ENCODE results near the gene RADIL.
A peak's percentile ranks its signal among the peaks of the same experiment; 100 is the strongest.

Gene RADIL, protein sequence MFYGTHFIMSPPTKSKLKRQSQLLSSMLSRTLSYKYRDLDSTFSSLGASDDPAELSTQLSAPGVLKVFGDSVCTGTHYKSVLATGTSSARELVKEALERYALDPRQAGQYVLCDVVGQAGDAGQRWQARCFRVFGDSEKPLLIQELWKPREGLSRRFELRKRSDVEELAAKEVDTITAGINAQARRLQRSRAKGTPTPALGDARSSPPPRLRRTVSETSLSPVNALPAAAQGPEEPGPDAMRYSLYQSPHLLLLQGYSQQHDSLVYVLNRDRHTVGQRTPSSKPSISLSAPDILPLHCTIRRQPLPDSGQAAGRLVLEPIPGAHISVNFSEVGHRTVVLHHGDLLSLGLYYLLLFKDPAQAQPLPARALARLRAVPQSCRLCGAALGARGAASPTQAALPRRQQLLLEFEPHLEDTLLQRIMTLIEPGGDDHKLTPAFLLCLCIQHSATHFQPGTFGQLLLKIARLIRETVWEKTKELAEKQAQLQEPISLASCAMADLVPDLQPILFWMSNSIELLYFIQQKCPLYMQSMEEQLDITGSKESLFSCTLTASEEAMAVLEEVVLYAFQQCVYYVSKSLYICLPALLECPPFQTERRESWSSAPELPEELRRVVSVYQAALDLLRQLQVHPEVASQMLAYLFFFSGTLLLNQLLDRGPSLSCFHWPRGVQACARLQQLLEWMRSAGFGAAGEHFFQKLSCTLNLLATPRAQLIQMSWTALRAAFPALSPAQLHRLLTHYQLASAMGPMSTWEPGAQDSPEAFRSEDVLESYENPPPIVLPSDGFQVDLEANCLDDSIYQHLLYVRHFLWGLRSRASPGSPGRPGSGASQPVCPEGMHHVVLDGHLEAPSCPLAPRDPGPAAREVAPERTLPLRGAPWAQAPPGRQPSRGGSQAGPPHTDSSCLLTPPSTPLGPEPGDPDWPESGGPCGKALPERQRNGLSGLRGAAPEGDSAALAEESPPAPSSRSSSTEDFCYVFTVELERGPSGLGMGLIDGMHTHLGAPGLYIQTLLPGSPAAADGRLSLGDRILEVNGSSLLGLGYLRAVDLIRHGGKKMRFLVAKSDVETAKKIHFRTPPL

GRCh38 chr7:4883372-4884144 lies at the start of gene RADIL:
RADIL (minus strand) TSS chr7:4883716; CDS start chr7:4878139, 5,577 bp downstream.
- peak; percentile 85 for DNase-seq (ENCODE audit: low read depth, low spot score)
- in situ Hi-C loops (cut with HindIII; ENCODE audit: low sequenced_read_pairs): no loop called here
- peak; percentile 84 for TF ChIP-seq CTCF (IDR thresholded peaks at IDR 0.05; ENCODE audit: low read depth, low read length)
- H3K4me3 ChIP-seq (ENCODE audit: low read depth, low read length): peak within 1 kb of the TSS; percentile 31

GRCh38 chr7:4931943-4932342 lies 48.4 kb upstream of the RADIL start:
- no peak for DNase-seq (ENCODE audit: low read depth, low spot score)
- no peak for TF ChIP-seq CTCF (IDR thresholded peaks at IDR 0.05; ENCODE audit: low read depth, low read length)
- in situ Hi-C loops (cut with HindIII; ENCODE audit: low sequenced_read_pairs): no loop called here
- H3K4me3 ChIP-seq (ENCODE audit: low read depth, low read length): no peak overlapping the region

DNA sequence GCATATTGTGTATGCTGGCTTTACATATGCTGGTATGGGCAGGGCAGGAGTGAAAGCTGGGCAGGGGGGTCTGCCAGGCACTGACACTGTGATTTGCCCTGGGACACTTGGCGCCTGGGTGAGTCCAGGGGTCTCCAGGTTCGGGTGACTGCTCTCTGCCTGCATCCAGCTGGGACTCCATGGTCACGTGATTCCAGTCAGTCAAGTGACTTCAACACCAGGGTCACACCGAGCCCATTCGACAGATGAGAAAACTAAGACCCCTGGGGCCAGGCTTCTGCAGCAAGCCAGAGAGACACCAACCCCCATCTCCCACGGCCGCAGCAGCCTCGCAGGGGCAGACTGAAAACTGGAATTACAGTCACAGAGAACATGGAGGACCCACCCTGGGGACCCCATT lies 45.5 kb upstream of the RADIL start:
- no peak overlapping the region for H3K4me3 ChIP-seq (ENCODE audit: low read depth, low read length)
- in situ Hi-C loops (cut with HindIII; ENCODE audit: low sequenced_read_pairs): no loop called here
- DNase-seq (ENCODE audit: low read depth, low spot score): no peak
- TF ChIP-seq CTCF (IDR thresholded peaks at IDR 0.05; ENCODE audit: low read depth, low read length): no peak

DNA sequence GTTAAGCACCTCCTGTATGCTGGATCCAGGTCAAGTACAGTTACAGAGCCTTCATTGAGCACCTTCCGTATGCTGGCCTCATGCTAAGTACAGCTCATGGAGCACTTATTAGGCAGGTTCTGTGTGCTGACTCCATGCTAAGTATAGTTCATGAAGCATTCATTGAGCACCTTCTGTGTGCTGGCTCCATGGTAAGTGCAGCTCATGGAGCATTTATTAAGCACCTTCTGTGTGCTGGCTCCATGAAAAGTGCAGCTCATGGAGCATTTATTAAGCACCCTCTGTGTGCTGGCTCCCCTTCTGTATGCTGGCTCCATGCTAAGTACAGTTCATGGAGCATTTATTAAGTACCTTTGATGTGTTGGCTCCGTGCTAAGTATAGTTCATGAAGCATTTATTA lies 44.9 kb upstream of the RADIL start:
- DNase-seq (ENCODE audit: low read depth, low spot score): no peak
- no peak for TF ChIP-seq CTCF (IDR thresholded peaks at IDR 0.05; ENCODE audit: low read depth, low read length)
- in situ Hi-C loops (cut with HindIII; ENCODE audit: low sequenced_read_pairs): no loop called here
- no peak overlapping the region for H3K4me3 ChIP-seq (ENCODE audit: low read depth, low read length)

GRCh38 chr7:4919969-4920766 lies 36.7 kb upstream of the RADIL start:
- TF ChIP-seq CTCF (IDR thresholded peaks at IDR 0.05; ENCODE audit: low read depth, low read length): no peak
- DNase-seq (ENCODE audit: low read depth, low spot score): no peak
- no peak overlapping the region for H3K4me3 ChIP-seq (ENCODE audit: low read depth, low read length)
- in situ Hi-C loops (cut with HindIII; ENCODE audit: low sequenced_read_pairs): no loop called here

Measured in astrocyte of the spinal cord (primary cell).